Measurements from ENCODE around the gene SERGEF. TPM values are rescaled to one million over a fixed set of nuclear protein-coding genes. Genes with fewer than 3 reads are reported as not detected.

Gene SERGEF
- total RNA-seq, 1 experiment from 2014 or later = 31.4 TPM

DNA sequence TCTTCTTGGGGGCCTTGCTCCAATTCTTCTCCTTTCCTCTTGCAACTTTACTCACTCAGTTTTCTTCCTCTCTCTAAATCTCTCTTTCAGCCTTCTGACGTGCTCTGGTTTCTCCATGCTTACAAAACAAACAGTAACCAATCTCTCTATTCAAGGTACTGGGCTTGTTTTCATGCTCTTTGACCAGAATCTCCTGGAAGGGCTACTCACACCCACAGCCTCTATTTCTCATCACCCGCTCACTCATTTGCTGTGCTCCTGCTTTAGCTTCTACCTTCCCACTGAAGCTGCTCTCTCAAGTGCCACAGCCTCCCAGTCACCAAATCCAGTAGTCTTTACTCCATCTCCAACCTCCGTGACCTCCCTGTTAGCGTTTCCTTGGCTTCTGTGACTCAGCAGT lies 60.4 kb downstream of the SERGEF start:
- Histone ChIP-seq H2AK5ac (ENCODE audit: insufficient read length, low read length) (no peak overlapping the region), H3K56ac (ENCODE audit: insufficient read length, low read depth, low read length) (no peak overlapping the region), H3K27ac (ENCODE audit: insufficient read length, low read depth, low read length) (no peak overlapping the region), H4K91ac (ENCODE audit: insufficient read length, low read depth, low read length) (no peak overlapping the region), H3K9ac (ENCODE audit: extremely low read depth, insufficient read length, low read length) (no peak overlapping the region), H3K9me3 (ENCODE audit: control insufficient read depth, low read depth, low read length) (no peaks in the 10 kb centered on the region), H2BK12ac (ENCODE audit: insufficient read length, low read depth, low read length) (no peak overlapping the region), H3T11ph (ENCODE audit: low read length) (no peak overlapping the region), H2BK120ac (ENCODE audit: low read depth, low read length, poor library complexity, severe bottlenecking) (no peak overlapping the region), H3K4me2 (ENCODE audit: insufficient read depth, insufficient read length, low read length) (no peak overlapping the region), H4K20me1 (ENCODE audit: control insufficient read depth, insufficient read depth, insufficient read length) (no peaks in the 10 kb centered on the region), H3K79me2 (ENCODE audit: insufficient read depth, low read length) (no peaks in the 10 kb centered on the region), H2BK5ac (ENCODE audit: insufficient read length, low read length) (no peak overlapping the region), H4K8ac (replicated peaks; ENCODE audit: insufficient read length, low read depth, low read length) (no peak overlapping the region), H3K23ac (ENCODE audit: insufficient read length, low read depth, low read length) (no peak overlapping the region), H2BK15ac (ENCODE audit: low read depth, low read length) (no peak overlapping the region), H3K4ac (ENCODE audit: low read depth, low read length) (no peak overlapping the region), H3K27me3 (ENCODE audit: insufficient read depth, low read length) (no peaks in the 10 kb centered on the region), H4K5ac (ENCODE audit: insufficient read length, low read depth, low read length) (no peak overlapping the region), H2BK20ac (ENCODE audit: low read depth, low read length, poor library complexity, severe bottlenecking) (no peak overlapping the region), H2AFZ (ENCODE audit: low read length) (no peak overlapping the region), H3K18ac (ENCODE audit: insufficient read length, low read depth, low read length) (no peak overlapping the region), H3K23me2 (ENCODE audit: insufficient read length, low read depth, low read length, poor library complexity, severe bottlenecking) (no peaks in the 10 kb centered on the region), H3K4me1 (ENCODE audit: insufficient read depth, low read length) (no peaks in the 10 kb centered on the region), H3K79me1 (ENCODE audit: insufficient read depth, low read depth, low read length, poor library complexity, severe bottlenecking) (no peaks in the 10 kb centered on the region), H3K14ac (ENCODE audit: insufficient read depth, low read length) (no peak overlapping the region)
- H3K4me3 Mint-ChIP-seq = no peak overlapping the region
- DNase-seq = no peak
- H3K9me3 Mint-ChIP-seq = no peaks in the 10 kb centered on the region
- no peaks in the 10 kb centered on the region for H3K27me3 Mint-ChIP-seq (ENCODE audit: low read depth)
- H3K4me1 Mint-ChIP-seq = no peaks in the 10 kb centered on the region
- TF ChIP-seq, protein P1, sequence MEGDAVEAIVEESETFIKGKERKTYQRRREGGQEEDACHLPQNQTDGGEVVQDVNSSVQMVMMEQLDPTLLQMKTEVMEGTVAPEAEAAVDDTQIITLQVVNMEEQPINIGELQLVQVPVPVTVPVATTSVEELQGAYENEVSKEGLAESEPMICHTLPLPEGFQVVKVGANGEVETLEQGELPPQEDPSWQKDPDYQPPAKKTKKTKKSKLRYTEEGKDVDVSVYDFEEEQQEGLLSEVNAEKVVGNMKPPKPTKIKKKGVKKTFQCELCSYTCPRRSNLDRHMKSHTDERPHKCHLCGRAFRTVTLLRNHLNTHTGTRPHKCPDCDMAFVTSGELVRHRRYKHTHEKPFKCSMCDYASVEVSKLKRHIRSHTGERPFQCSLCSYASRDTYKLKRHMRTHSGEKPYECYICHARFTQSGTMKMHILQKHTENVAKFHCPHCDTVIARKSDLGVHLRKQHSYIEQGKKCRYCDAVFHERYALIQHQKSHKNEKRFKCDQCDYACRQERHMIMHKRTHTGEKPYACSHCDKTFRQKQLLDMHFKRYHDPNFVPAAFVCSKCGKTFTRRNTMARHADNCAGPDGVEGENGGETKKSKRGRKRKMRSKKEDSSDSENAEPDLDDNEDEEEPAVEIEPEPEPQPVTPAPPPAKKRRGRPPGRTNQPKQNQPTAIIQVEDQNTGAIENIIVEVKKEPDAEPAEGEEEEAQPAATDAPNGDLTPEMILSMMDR (conservative IDR thresholded peaks at IDR 0.05) = no peak
- H3K36me3 Mint-ChIP-seq (ENCODE audit: insufficient read depth in 1 of 3, low read depth in 3 of 3) = peaks cover 0 to 3% (median 0%) of the 10 kb centered on the region in 3 experiments; a peak in 2 of 7 replicates
- WGBS (ENCODE audit: extremely low coverage, insufficient read length, low lambda C conversion rate) = no CpG with 5 or more reads among the region's 4 CpGs
- peak overlapping the region in 2 of 3 experiments; percentile 0 to 7; a peak in 2 of 7 replicates for H3K27ac Mint-ChIP-seq
